Measurements from ENCODE around the gene NFIA. TPM values are rescaled to one million over a fixed set of nuclear protein-coding genes. Genes with fewer than 3 reads are reported as not detected.

The NFIA gene
- total and polyA plus RNA-seq, 9 of the 15 experiments (the other 6 are each of a cell fraction or from before 2014, with no cell fraction given) = 5.3 to 24.9 (median 9.8) TPM

- Histone ChIP-seq H3K36me3 (ENCODE audit: control insufficient read depth, insufficient read depth, low read length) (peaks cover 34% of the 10 kb centered on the region), H3K27me3 (ENCODE audit: control insufficient read depth in 2 of 2, insufficient read depth in 2 of 2, low read length in 2 of 2) (no peaks in the 10 kb centered on the region), H3K79me2 (ENCODE audit: control insufficient read depth, insufficient read depth, low read length) (no peaks in the 10 kb centered on the region), H4K20me1 (replicated peaks; ENCODE audit: control insufficient read depth, insufficient read depth, low read length) (no peaks in the 10 kb centered on the region), H3K27ac (ENCODE audit: extremely low read depth, low read depth, low read length) (no peak overlapping the region), H3K9me3 (replicated peaks; ENCODE audit: control insufficient read depth, insufficient read depth, low read depth, low read length) (no peaks in the 10 kb centered on the region), H3K4me2 (ENCODE audit: insufficient read depth, low read length) (no peak overlapping the region), H3K9ac (ENCODE audit: insufficient read depth in 1 of 2, low read depth in 2 of 2, low read length in 2 of 2) (no peak overlapping the region), H3K4me1 (replicated peaks in 1 of 2; ENCODE audit: control insufficient read depth in 2 of 2, insufficient read depth in 2 of 2, low read length in 2 of 2) (no peaks in the 10 kb centered on the region), H3K9me1 (ENCODE audit: control insufficient read depth, insufficient read depth, low read length) (no peaks in the 10 kb centered on the region), H3K4me3 (no peak overlapping the region), H2AFZ (ENCODE audit: low read depth, low read length) (no peak overlapping the region)
- intact Hi-C loops (cut with micrococcal nuclease) (no loop called here), in situ Hi-C loops (cut with MboI) (no loop called here)
- DNase-seq (ENCODE audit: extremely low read depth in 1 of 4, low spot score in 3 of 4) = no peak
- ChIA-PET CTCF (ENCODE audit: low intra/inter-chr PET ratio) (no interaction called here), POLR2A (interaction anchor here (0.6 to 0.9 kb wide), 2 partner anchors 12 to 331 kb away, joined by 3 read pairs; no protein-coding TSS in a partner anchor)
- no peak for FAIRE-seq
- BruUV-seq (replicated peaks) = no TSS peak
- no peak for ATAC-seq
- TF ChIP-seq RHOXF2B (CRISPR knock-in tag; conservative IDR thresholded peaks at IDR 0.05) (no peak), ZFP30 (CRISPR knock-in tag; IDR thresholded peaks at IDR 0.05; ENCODE audit: borderline replicate concordance) (no peak), MBD2 (IDR thresholded peaks at IDR 0.05; ENCODE audit: borderline replicate concordance, low read depth) (no peak), SNIP1 (IDR thresholded peaks at IDR 0.05; ENCODE audit: low read depth) (no peak), ZNF780A (CRISPR knock-in tag; IDR thresholded peaks at IDR 0.05) (no peak)
- TF ChIP-seq, protein P1, sequence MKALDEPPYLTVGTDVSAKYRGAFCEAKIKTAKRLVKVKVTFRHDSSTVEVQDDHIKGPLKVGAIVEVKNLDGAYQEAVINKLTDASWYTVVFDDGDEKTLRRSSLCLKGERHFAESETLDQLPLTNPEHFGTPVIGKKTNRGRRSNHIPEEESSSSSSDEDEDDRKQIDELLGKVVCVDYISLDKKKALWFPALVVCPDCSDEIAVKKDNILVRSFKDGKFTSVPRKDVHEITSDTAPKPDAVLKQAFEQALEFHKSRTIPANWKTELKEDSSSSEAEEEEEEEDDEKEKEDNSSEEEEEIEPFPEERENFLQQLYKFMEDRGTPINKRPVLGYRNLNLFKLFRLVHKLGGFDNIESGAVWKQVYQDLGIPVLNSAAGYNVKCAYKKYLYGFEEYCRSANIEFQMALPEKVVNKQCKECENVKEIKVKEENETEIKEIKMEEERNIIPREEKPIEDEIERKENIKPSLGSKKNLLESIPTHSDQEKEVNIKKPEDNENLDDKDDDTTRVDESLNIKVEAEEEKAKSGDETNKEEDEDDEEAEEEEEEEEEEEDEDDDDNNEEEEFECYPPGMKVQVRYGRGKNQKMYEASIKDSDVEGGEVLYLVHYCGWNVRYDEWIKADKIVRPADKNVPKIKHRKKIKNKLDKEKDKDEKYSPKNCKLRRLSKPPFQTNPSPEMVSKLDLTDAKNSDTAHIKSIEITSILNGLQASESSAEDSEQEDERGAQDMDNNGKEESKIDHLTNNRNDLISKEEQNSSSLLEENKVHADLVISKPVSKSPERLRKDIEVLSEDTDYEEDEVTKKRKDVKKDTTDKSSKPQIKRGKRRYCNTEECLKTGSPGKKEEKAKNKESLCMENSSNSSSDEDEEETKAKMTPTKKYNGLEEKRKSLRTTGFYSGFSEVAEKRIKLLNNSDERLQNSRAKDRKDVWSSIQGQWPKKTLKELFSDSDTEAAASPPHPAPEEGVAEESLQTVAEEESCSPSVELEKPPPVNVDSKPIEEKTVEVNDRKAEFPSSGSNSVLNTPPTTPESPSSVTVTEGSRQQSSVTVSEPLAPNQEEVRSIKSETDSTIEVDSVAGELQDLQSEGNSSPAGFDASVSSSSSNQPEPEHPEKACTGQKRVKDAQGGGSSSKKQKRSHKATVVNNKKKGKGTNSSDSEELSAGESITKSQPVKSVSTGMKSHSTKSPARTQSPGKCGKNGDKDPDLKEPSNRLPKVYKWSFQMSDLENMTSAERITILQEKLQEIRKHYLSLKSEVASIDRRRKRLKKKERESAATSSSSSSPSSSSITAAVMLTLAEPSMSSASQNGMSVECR (CRISPR knock-in tag; IDR thresholded peaks at IDR 0.05) = no peak
- 27% methylated on average over 1 of the region's 1 CpG for WGBS (ENCODE audit: insufficient coverage, low coverage, missing lambda C conversion rate)
These were observed 330.2 kb downstream of the NFIA start for GRCh38 chr1:61412601-61413000.
